Suprapubic skin (tissue), 4 donors: ENCODE measurements around the gene YPEL2. TPM values are rescaled to one million over a fixed set of nuclear protein-coding genes. Genes with fewer than 3 reads are reported as not detected.

Source experiments
- DNase-seq, 2 donors: peaks; one replicate each; pipeline ENCODE4 v3.0.0-alpha.2; 2019; ENCODE audit warnings: low spot score in 2 of 2
- H3K27ac ChIP-seq: fragments of 200-600 bp; sonication (generic); one replicate; pipeline ENCODE4 v1.5.1; 2019
- H3K27me3 ChIP-seq: fragments of 200-600 bp; sonication (generic); one replicate; pipeline ENCODE4 v1.5.1; 2019
- H3K36me3 ChIP-seq: fragments of 200-600 bp; sonication (generic); one replicate; pipeline ENCODE4 v1.5.1; 2019
- H3K4me1 ChIP-seq: fragments of 200-600 bp; sonication (generic); one replicate; pipeline ENCODE4 v1.5.1; 2019
- H3K4me3 ChIP-seq: fragments of 200-600 bp; sonication (generic); one replicate; pipeline ENCODE4 v1.5.1; 2019; ENCODE audit warnings: mild to moderate bottlenecking
- H3K9me3 ChIP-seq: fragments of 200-600 bp; sonication (generic); one replicate; pipeline ENCODE4 v1.5.1; 2019
- CTCF ChIP-seq, 2 donors: fragments of 200-600 bp in 1 of 2; fragments of 450-650 bp in 1 of 2; sonication (generic) in 1 of 2; IDR thresholded peaks; one replicate each; pipeline ENCODE4 v1.5.1; 2016 to 2019; ENCODE audit warnings: antibody characterized with exemption in 2 of 2, mild to moderate bottlenecking in 1 of 2, moderate library complexity in 1 of 2
- EP300 ChIP-seq: sonication (generic); formaldehyde crosslinking; IDR thresholded peaks from one replicate; pipeline ENCODE4 v1.6.1; 2017; ENCODE audit warnings: antibody characterized with exemption
- POLR2A ChIP-seq, 2 donors: fragments of 450-650 bp; IDR thresholded peaks; one replicate each; pipeline ENCODE4 v1.6.1; 2017; ENCODE audit warnings: antibody characterized with exemption in 2 of 2, mild to moderate bottlenecking in 2 of 2, moderate library complexity in 2 of 2
- POLR2AphosphoS5 ChIP-seq, 3 donors: sonication (generic); formaldehyde crosslinking; IDR thresholded peaks; one replicate each; pipeline ENCODE4 v1.6.1; 2017; ENCODE audit warnings: antibody characterized with exemption in 3 of 3
- WGBS: methylation state at CpG from one replicate; pipeline ENCODE4 v1.1.5; 2018; 5-methylcytosine and 5-hydroxymethylcytosine counted together
- total RNA-seq, 4 donors: library from RNA; depleted of rRNA; stranded (reverse); fragments of >200 nt; gene quantifications; one replicate each; pipeline ENCODE4 v1.1.0, GENCODE V29; 2016

The YPEL2 gene
- total RNA-seq, 4 donors from 2014 or later, result 16.7 to 33.6 (median 21.3) TPM

- DNase-seq, result peak in 1 of 2 donors; percentile 25
- Histone ChIP-seq H3K27me3 (no peaks in the 10 kb centered on the region), H3K4me3 (no peak overlapping the region), H3K36me3 (no peaks in the 10 kb centered on the region), H3K9me3 (no peaks in the 10 kb centered on the region), H3K4me1 (peaks cover 98% of the 10 kb centered on the region), H3K27ac (peak overlapping the region; percentile 90)
- 78% methylated on average over 10 of the region's 10 CpGs for WGBS
- TF ChIP-seq POLR2A (IDR thresholded peaks at IDR 0.05) (no peak), EP300 (no peak)
Measured at GRCh38 chr17:59370593-59371299, 39.3 kb downstream of the YPEL2 start.

GRCh38 chr17:59371416-59372100, 40.1 kb downstream of the YPEL2 start:
- DNase-seq, result peak; percentile 80 to 87
- 31% methylated on average over 5 of the region's 5 CpGs for WGBS

GRCh38 chr17:59372138-59372751, 40.8 kb downstream of the YPEL2 start:
- 8% methylated on average over 2 of the region's 2 CpGs for WGBS

More at GRCh38 chr17:59371416-59372100, 40.1 kb downstream of the YPEL2 start:
- no peaks in the 10 kb centered on the region for H3K9me3 ChIP-seq
- TF ChIP-seq POLR2AphosphoS5 (IDR thresholded peaks at IDR 0.05), result peak in 1 of 3 donors; percentile 74
- no peak for TF ChIP-seq CTCF (IDR thresholded peaks at IDR 0.05)
- no peaks in the 10 kb centered on the region for H3K36me3 ChIP-seq
- H3K27me3 ChIP-seq, result no peaks in the 10 kb centered on the region
- no peak overlapping the region for H3K4me3 ChIP-seq
- H3K4me1 ChIP-seq, result peaks cover 93% of the 10 kb centered on the region
- peak overlapping the region; percentile 90 for H3K27ac ChIP-seq

GRCh38 chr17:59373882-59374495, 42.5 kb downstream of the YPEL2 start:
- no peaks in the 10 kb centered on the region for H3K9me3 ChIP-seq
- 52% methylated on average over 5 of the region's 5 CpGs for WGBS
- no peaks in the 10 kb centered on the region for H3K36me3 ChIP-seq
- H3K4me3 ChIP-seq, result no peak overlapping the region
- no peak for TF ChIP-seq POLR2A (IDR thresholded peaks at IDR 0.05)
- peak; percentile 52 to 94 (median 91) for TF ChIP-seq POLR2AphosphoS5 (IDR thresholded peaks at IDR 0.05)
- TF ChIP-seq CTCF (IDR thresholded peaks at IDR 0.05), result no peak
- TF ChIP-seq EP300, result no peak
- no peaks in the 10 kb centered on the region for H3K27me3 ChIP-seq
- DNase-seq, result no peak
- H3K27ac ChIP-seq, result peak overlapping the region; percentile 90
- H3K4me1 ChIP-seq, result peaks cover 89% of the 10 kb centered on the region

More at GRCh38 chr17:59372138-59372751, 40.8 kb downstream of the YPEL2 start:
- H3K4me1 ChIP-seq, result peaks cover 89% of the 10 kb centered on the region
- DNase-seq, result peak in 1 of 2 donors; percentile 81
- TF ChIP-seq EP300 (no peak), POLR2A (IDR thresholded peaks at IDR 0.05) (peak in 1 of 2 donors; percentile 30), CTCF (IDR thresholded peaks at IDR 0.05) (no peak), POLR2AphosphoS5 (IDR thresholded peaks at IDR 0.05) (peak in 2 of 3 donors; percentile 0 to 79)
- no peaks in the 10 kb centered on the region for H3K36me3 ChIP-seq
- H3K4me3 ChIP-seq, result peak overlapping the region; percentile 7
- H3K9me3 ChIP-seq, result no peaks in the 10 kb centered on the region
- peak overlapping the region; percentile 90 for H3K27ac ChIP-seq
- H3K27me3 ChIP-seq, result no peaks in the 10 kb centered on the region

- WGBS, result 81% methylated on average over 4 of the region's 4 CpGs
- no peak for DNase-seq
- TF ChIP-seq POLR2A (IDR thresholded peaks at IDR 0.05) (no peak), CTCF (IDR thresholded peaks at IDR 0.05) (no peak), POLR2AphosphoS5 (IDR thresholded peaks at IDR 0.05) (no peak), EP300 (no peak)
- H3K27ac ChIP-seq, result peak overlapping the region; percentile 90
- H3K4me1 ChIP-seq, result peaks cover 89% of the 10 kb centered on the region
- H3K36me3 ChIP-seq, result no peaks in the 10 kb centered on the region
- H3K27me3 ChIP-seq, result no peaks in the 10 kb centered on the region
- no peak overlapping the region for H3K4me3 ChIP-seq
- no peaks in the 10 kb centered on the region for H3K9me3 ChIP-seq
Measured at GRCh38 chr17:59374612-59375011, 43.2 kb downstream of the YPEL2 start.
